ENCODE results near the gene TNK1.
"Not testable (repeated sequence)": the region's sequence is repeated elsewhere in the genome, so short reads cannot be mapped to it uniquely, and the experiment has no call there.

The TNK1 gene

GRCh38 chr17:7380855-7381683 lies at the start of gene TNK1:
Gene TNK1, plus strand, starts transcription at chr17:7381089. Its CDS starts 1,838 bp downstream, at chr17:7382927.
- no peak for DNase-seq (ENCODE audit: low read depth)

- DNase-seq (ENCODE audit: low read depth), result no peak
Observed at GRCh38 chr17:7332111-7332510, 48.8 kb upstream of the TNK1 start.

GRCh38 chr17:7332600-7333069 lies 48.3 kb upstream of the TNK1 start:
- DNase-seq (ENCODE audit: low read depth), result not testable (repeated sequence)

GRCh38 chr17:7334938-7335538 lies 45.9 kb upstream of the TNK1 start:
- no peak for DNase-seq (ENCODE audit: low read depth)

- DNase-seq (ENCODE audit: low read depth), result not testable (repeated sequence)
Observed at GRCh38 chr17:7335765-7336164, 45.1 kb upstream of the TNK1 start.

GRCh38 chr17:7336240-7337175 lies 44.4 kb upstream of the TNK1 start, which contains the start of gene ACAP1:
Gene ACAP1, plus strand, starts transcription at chr17:7336529. Its CDS starts 206 bp downstream, at chr17:7336735.
- DNase-seq (ENCODE audit: low read depth), result no peak

GRCh38 chr17:7337600-7337999 lies 43.3 kb upstream of the TNK1 start:
- not testable (repeated sequence) for DNase-seq (ENCODE audit: low read depth)

GRCh38 chr17:7340179-7340578 lies 40.7 kb upstream of the TNK1 start:
- DNase-seq (ENCODE audit: low read depth), result no peak

GRCh38 chr17:7341842-7342241 lies 39.0 kb upstream of the TNK1 start:
- DNase-seq (ENCODE audit: low read depth), result no peak

GRCh38 chr17:7343250-7343649 lies 37.6 kb upstream of the TNK1 start:
- DNase-seq (ENCODE audit: low read depth), result no peak

- DNase-seq (ENCODE audit: low read depth), result no peak
Observed at GRCh38 chr17:7346761-7347614, 33.9 kb upstream of the TNK1 start.

GRCh38 chr17:7347630-7348477 lies 33.0 kb upstream of the TNK1 start:
- no peak for DNase-seq (ENCODE audit: low read depth)

- DNase-seq (ENCODE audit: low read depth), result no peak
Observed at GRCh38 chr17:7348478-7349242, 32.2 kb upstream of the TNK1 start.

GRCh38 chr17:7351665-7352502 lies 29.0 kb upstream of the TNK1 start, which contains the start of gene KCTD11:
Gene KCTD11, plus strand, starts transcription at chr17:7352162.
- DNase-seq (ENCODE audit: low read depth), result peak; percentile 68

GRCh38 chr17:7352503-7352889 lies 28.4 kb upstream of the TNK1 start:
- DNase-seq (ENCODE audit: low read depth), result no peak

- DNase-seq (ENCODE audit: low read depth), result no peak
Observed at GRCh38 chr17:7352910-7353635, 27.8 kb upstream of the TNK1 start.

- DNase-seq (ENCODE audit: low read depth), result no peak
Observed at GRCh38 chr17:7354262-7354843, 26.5 kb upstream of the TNK1 start.
